ENCODE measurements around the gene MOCOS. TPM values are rescaled to one million over a fixed set of nuclear protein-coding genes. Genes with fewer than 3 reads are reported as not detected.
"Not testable (repeated sequence)": the region's sequence is repeated elsewhere in the genome, so short reads cannot be mapped to it uniquely, and the experiment has no call there.

Gene MOCOS
- polyA plus RNA-seq, 3 donors from 2014 or later, result not detected

DNA sequence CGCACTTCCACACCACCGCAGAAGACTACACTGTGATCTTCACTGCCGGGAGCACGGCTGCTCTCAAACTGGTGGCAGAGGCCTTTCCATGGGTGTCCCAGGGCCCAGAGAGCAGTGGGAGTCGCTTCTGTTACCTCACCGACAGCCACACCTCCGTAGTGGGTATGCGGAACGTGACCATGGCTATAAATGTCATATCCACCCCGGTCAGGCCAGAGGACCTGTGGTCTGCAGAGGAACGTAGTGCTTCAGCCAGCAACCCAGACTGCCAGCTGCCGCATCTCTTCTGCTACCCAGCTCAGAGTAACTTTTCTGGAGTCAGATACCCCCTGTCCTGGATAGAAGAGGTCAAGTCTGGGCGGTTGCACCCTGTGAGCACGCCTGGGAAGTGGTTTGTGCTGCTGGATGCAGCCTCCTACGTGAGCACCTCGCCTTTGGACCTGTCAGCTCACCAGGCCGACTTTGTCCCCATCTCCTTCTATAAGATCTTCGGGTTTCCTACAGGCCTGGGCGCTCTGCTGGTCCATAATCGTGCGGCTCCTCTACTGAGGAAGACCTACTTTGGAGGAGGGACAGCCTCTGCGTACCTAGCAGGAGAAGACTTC, 12.5 kb downstream of the MOCOS start:
- Mint-ChIP-seq H3K4me1 (no peaks in the 10 kb centered on the region), H3K9me3 (no peaks in the 10 kb centered on the region), H3K27ac (no peak overlapping the region), H3K36me3 (no peaks in the 10 kb centered on the region), H3K4me3 (no peak overlapping the region), H3K27me3 (ENCODE audit: low read depth in 3 of 3) (peaks cover 0 to 3% (median 0%) of the 10 kb centered on the region in 3 donors)
- DNase-seq, result no peak

DNA sequence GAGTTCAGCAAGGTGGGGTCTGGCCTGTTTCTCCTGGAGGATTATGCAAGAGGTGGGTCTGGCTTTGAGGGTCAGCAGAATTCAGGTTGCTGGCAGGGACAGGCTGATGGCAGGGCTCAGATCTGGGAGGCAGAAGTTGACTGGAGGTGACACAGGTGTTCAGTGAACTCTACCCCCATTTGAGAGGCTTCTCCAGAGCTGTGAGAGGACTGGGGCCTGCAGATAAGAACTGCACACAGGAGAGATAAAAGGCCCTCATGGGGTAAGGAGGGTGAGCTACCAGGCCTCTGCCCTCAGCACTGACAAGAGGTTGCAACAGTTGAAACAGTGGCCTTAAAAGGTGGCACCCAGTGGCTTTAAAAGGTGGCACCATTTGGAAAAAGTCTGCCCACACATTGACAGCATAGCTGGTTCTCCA, 13.1 kb downstream of the MOCOS start:
- DNase-seq, result no peak
- H3K27me3 Mint-ChIP-seq (ENCODE audit: low read depth in 3 of 3), result peaks cover 0 to 3% (median 0%) of the 10 kb centered on the region in 3 donors

DNA sequence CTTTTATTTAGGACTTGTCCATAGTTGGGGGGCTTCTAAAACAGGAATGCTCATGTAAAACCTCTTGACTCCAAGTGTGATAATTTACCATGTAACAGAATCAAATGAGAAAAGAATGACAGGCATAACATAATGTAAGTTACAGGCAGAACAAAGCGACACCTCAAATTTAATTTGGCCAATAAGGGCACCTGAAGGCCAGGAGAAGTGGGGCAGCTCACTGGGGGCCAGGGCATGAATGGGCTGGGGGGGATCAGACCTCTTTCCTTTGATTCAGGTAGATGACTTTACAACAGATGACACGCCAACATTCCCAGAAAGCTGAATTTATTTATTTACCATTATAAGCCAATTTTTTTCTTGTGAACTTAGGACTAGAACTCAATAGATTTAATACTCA, 14.5 kb downstream of the MOCOS start:
- Mint-ChIP-seq H3K9me3 (no peaks in the 10 kb centered on the region), H3K27ac (no peak overlapping the region), H3K27me3 (ENCODE audit: low read depth in 3 of 3) (peaks cover 0 to 6% (median 0%) of the 10 kb centered on the region in 3 donors), H3K4me3 (no peak overlapping the region), H3K4me1 (no peaks in the 10 kb centered on the region), H3K36me3 (no peaks in the 10 kb centered on the region)
- no peak for DNase-seq

More for the DNA sequence above, 13.1 kb downstream of the MOCOS start:
- Mint-ChIP-seq H3K27ac (no peak overlapping the region), H3K4me3 (no peak overlapping the region), H3K36me3 (no peaks in the 10 kb centered on the region), H3K4me1 (no peaks in the 10 kb centered on the region), H3K9me3 (no peaks in the 10 kb centered on the region)

DNA sequence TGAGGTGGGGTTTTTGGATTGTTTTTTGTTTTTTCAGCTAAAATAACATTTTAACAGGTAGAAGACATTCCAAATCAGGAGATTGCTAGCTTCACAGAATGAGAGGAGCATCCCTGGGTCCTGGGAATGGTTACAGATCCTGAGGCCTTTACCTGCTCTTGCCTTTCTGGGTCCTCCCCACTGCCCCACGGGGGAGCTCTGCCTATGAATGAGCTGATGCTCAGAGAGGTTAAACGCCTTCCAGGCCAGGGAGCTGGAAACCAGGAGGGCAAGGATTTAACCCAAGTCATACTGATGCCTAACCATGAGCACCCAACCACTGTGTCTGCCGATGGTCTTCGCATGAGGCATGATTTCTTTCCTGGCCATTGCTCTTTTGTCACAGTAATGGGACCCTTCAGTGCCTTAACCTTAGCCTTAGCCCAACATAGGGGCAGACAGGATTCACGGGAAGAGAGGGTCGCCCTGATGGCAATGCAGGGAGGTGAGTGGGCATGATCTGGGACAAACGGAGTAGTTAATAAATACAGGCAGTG, 16.1 kb downstream of the MOCOS start:
- no peaks in the 10 kb centered on the region for H3K4me1 Mint-ChIP-seq
- DNase-seq, result no peak
- H3K36me3 Mint-ChIP-seq, result no peaks in the 10 kb centered on the region
- no peaks in the 10 kb centered on the region for H3K9me3 Mint-ChIP-seq
- no peak overlapping the region for H3K4me3 Mint-ChIP-seq
- peaks cover 0 to 6% (median 0%) of the 10 kb centered on the region in 3 donors for H3K27me3 Mint-ChIP-seq (ENCODE audit: low read depth in 3 of 3)
- H3K27ac Mint-ChIP-seq, result no peak overlapping the region

DNA sequence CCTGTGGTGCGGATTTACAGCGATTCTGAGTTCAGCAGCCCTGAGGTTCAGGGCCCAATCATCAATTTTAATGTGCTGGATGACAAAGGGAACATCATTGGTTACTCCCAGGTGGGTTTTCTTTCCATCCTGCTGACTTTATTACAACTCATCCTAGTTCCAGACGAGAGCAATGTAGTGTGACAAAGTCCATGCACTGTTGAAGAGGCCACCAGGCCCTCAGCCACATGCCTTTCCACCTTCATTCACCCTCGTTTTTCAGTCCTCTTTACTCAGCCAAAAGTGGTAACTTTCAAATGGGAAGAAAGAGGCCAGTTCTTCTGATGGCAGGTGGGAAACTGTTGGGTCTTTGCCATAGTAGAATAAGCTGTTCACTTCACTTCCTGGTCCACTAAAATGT, 17.9 kb downstream of the MOCOS start:
- no peak for DNase-seq
- peaks cover 0 to 9% (median 4%) of the 10 kb centered on the region in 3 donors for H3K27me3 Mint-ChIP-seq (ENCODE audit: low read depth in 3 of 3)
- H3K4me3 Mint-ChIP-seq, result no peak overlapping the region
- no peaks in the 10 kb centered on the region for H3K36me3 Mint-ChIP-seq
- H3K4me1 Mint-ChIP-seq, result no peaks in the 10 kb centered on the region
- H3K9me3 Mint-ChIP-seq, result no peaks in the 10 kb centered on the region
- no peak overlapping the region for H3K27ac Mint-ChIP-seq

DNA sequence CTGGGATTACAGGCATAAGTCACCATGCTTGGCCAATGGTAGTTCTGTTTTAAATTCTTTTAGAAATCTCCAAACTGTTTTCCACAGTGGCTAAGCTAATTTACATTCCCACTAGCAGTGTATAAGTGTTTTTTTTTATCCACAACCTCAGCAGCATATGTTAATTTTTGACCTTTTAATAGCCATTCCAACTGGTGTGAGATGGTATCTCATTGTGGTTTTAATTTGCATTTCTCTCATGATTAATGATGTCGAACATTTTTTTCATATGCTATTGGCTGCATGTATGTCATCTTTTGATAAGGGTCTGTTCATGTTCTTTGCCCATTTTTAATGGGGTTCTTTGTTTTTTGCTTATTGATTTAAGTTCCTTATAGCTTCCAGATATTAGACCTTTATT, 20.0 kb downstream of the MOCOS start:
- H3K9me3 Mint-ChIP-seq, result no peaks in the 10 kb centered on the region
- H3K4me1 Mint-ChIP-seq, result no peaks in the 10 kb centered on the region
- H3K27me3 Mint-ChIP-seq (ENCODE audit: low read depth in 3 of 3), result peaks cover 0 to 9% (median 7%) of the 10 kb centered on the region in 3 donors
- no peak overlapping the region for H3K27ac Mint-ChIP-seq
- H3K36me3 Mint-ChIP-seq, result no peaks in the 10 kb centered on the region
- DNase-seq, result no peak
- H3K4me3 Mint-ChIP-seq, result no peak overlapping the region

DNA sequence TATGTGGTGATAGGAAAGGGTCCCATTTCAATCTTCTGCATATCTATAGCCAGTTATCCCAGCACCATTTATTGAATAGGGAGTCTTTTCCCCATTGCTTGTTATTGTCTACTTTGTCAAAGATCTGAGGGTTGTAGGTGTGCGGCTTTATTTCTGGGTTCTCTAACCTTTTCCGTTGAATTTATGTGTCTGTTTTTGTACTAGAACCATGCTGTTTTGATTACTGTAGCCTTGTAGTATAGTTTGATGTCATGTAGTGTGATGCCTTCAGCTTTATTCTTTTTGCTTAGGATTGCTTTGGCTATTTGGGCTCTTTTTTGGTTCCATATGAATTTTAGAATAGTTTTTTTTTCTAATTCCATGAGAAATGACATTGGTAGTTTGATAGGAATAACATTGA, 20.7 kb downstream of the MOCOS start:
- H3K4me3 Mint-ChIP-seq; DNase-seq; H3K27ac Mint-ChIP-seq; H3K27me3 Mint-ChIP-seq (ENCODE audit: low read depth in 3 of 3); H3K9me3 Mint-ChIP-seq; H3K4me1 Mint-ChIP-seq; H3K36me3 Mint-ChIP-seq: not testable (repeated sequence)

DNA sequence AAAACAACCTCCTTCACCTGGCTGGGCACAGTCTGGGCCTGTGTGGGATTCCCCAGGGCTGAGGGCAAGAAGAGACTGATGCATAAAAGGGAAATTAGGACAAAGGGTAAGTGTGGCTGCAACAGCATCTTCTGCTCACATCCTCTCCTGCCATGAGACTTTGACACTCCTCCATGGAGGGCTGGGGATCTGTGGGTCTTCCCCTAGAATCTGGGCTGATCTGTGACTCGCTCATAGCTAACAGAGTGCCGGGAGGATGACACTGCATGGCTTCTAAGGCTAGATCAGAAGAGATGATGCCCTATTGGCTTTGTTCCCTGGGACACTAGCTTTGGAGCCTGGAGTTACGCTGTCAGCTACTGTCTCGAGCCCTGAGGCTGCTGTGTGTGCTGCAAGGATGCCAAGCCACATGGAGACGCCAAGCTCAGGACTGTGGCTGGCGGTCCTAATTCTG, 24.3 kb downstream of the MOCOS start:
- no peaks in the 10 kb centered on the region for H3K4me1 Mint-ChIP-seq
- no peaks in the 10 kb centered on the region for H3K9me3 Mint-ChIP-seq
- H3K27me3 Mint-ChIP-seq (ENCODE audit: low read depth in 3 of 3), result peaks cover 0 to 7% (median 5%) of the 10 kb centered on the region in 3 donors
- no peak overlapping the region for H3K27ac Mint-ChIP-seq
- no peaks in the 10 kb centered on the region for H3K36me3 Mint-ChIP-seq
- no peak for DNase-seq
- H3K4me3 Mint-ChIP-seq, result no peak overlapping the region

DNA sequence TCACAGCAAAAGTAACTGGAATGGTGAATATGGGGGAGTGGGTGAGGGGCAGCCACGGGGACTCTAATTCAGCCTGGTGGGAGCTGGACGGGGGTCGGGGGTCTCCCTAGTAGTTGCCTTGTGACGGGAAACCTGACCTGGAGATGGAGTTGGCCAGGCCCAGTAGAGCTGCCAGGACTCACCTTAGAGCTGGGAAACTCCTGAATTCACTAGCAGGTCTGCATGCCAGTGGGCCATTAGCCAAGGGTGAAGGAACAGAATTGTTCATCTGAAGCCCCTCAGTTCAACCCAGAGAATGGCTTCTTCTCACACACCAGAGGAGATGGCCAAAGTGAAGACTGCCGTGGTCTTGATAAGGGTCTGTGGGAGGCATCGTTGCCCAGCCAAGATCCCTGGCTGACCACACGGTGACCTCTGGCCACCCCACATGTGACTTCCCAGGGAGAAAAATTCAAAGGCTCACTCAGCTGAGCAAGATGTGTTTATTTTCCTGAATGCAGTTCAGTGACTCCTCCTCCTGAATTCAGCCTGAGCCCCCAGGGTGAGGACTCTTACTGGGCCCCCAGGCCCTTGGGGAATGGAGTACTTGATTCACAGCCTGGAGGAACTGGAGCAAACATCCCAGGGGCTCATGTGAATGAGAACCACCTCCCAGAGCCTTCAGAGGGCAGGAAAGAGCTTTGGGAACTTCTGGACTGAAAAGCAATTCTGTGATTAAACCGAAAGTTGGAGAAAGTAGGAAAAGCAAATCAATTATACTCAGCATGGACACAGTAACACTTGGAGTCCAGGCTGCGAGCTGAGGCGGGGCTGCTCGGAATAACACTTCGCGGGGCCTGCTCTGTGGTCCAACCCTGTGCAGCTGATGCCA, 25.2 kb downstream of the MOCOS start:
- Mint-ChIP-seq H3K27me3 (ENCODE audit: low read depth in 3 of 3) (peaks cover 0 to 7% (median 5%) of the 10 kb centered on the region in 3 donors), H3K4me3 (no peak overlapping the region), H3K27ac (no peak overlapping the region), H3K9me3 (no peaks in the 10 kb centered on the region), H3K4me1 (no peaks in the 10 kb centered on the region), H3K36me3 (no peaks in the 10 kb centered on the region)
- no peak for DNase-seq

DNA sequence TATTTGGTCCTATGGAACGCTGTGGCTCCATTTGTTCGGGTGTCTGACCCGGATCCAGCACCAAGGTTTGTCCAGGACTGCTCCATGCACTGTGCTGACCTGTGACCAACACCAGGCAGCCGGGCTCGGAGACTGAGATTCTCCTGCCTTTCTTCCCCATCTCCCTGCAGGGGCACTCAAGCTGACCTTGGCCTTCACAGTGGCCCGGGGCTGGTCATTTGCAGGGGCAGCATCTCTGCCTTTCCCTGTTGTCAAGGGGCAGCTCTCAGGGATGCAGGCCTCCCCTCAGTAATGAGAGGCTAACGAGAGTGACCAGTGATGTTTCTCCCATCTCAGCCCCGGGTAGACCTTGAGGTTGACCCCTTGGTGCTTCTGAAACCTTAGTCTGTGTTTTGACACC, 27.5 kb downstream of the MOCOS start:
- H3K9me3 Mint-ChIP-seq, result no peaks in the 10 kb centered on the region
- DNase-seq, result no peak
- no peaks in the 10 kb centered on the region for H3K36me3 Mint-ChIP-seq
- peaks cover 2 to 5% (median 3%) of the 10 kb centered on the region in 3 donors for H3K27me3 Mint-ChIP-seq (ENCODE audit: low read depth in 3 of 3)
- no peaks in the 10 kb centered on the region for H3K4me1 Mint-ChIP-seq
- no peak overlapping the region for H3K4me3 Mint-ChIP-seq
- no peak overlapping the region for H3K27ac Mint-ChIP-seq

DNA sequence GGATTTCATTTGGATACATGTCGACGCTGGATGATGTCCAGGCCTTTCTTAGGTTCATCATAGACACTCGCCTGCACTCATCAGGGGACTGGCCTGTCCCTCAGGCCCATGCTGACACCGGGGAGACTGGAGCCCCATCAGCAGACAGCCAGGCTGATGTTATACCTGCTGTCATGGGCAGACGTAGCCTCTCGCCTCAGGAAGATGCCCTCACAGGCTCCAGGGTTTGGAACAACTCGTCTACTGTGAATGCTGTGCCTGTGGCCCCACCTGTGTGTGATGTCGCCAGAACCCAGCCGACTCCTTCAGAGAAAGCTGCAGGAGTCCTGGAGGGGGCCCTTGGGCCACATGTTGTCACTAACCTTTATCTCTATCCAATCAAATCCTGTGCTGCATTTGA, 28.3 kb downstream of the MOCOS start:
- DNase-seq, result no peak
- no peaks in the 10 kb centered on the region for H3K9me3 Mint-ChIP-seq

DNA sequence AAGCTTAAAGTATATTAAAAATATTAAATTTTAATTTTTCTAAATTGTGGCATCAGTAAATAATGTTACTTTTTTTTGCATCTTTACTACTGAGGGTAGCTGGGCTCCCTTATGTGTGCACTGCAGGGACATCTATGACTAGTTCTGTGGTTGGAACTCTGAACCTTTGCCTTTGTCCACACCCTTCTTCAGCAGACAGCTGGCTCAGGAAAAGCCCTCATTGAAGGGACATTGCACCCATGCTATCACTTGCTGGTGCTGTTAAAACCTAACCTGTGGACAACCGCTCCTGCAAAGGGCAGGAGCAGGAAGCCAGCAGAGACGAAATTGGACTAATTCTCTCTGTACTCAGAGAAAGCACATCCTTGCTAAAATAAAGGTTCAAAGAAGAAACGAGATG, 30.1 kb downstream of the MOCOS start:
- H3K4me1 Mint-ChIP-seq, result no peaks in the 10 kb centered on the region
- H3K4me3 Mint-ChIP-seq, result no peak overlapping the region
- no peaks in the 10 kb centered on the region for H3K9me3 Mint-ChIP-seq

More for the DNA sequence above, 28.3 kb downstream of the MOCOS start:
- Mint-ChIP-seq H3K36me3 (no peaks in the 10 kb centered on the region), H3K4me3 (no peak overlapping the region), H3K4me1 (no peaks in the 10 kb centered on the region), H3K27me3 (ENCODE audit: low read depth in 3 of 3) (peaks cover 2 to 5% (median 3%) of the 10 kb centered on the region in 3 donors), H3K27ac (no peak overlapping the region)

DNA sequence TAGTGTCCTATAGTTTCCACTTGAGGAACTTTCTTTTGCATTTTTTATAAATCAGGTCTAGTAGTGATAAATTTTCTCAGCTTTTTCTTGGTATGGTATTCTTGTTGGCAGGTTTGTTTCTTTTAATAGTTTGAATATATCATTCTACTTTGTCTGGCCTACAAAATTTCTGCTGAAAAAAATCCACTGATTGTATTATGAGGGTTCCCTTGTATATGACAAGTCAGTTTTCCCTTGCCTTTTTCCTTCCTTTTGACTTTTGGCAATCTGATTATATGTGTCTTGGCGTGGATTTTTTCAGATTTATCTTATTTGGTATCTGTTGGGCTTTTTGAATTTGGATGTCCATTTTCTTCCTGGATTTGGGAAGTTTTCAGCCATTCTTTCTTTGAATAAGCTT, 41.9 kb downstream of the MOCOS start:
- peaks cover 13 to 38% (median 26%) of the 10 kb centered on the region in 6 donors for H3K9me3 Mint-ChIP-seq
- H3K27ac Mint-ChIP-seq, result no peak overlapping the region
- peaks cover 3 to 9% (median 4%) of the 10 kb centered on the region in 3 donors for H3K36me3 Mint-ChIP-seq
- DNase-seq, result no peak
- peaks cover 3 to 9% (median 8%) of the 10 kb centered on the region in 3 donors for H3K27me3 Mint-ChIP-seq (ENCODE audit: low read depth in 3 of 3)
- H3K4me1 Mint-ChIP-seq, result no peaks in the 10 kb centered on the region
- no peak overlapping the region for H3K4me3 Mint-ChIP-seq

More for the DNA sequence above, 30.1 kb downstream of the MOCOS start:
- Mint-ChIP-seq H3K27me3 (ENCODE audit: low read depth in 3 of 3) (peaks cover 0 to 3% (median 2%) of the 10 kb centered on the region in 3 donors), H3K36me3 (no peaks in the 10 kb centered on the region), H3K27ac (no peak overlapping the region)
- no peak for DNase-seq

DNA sequence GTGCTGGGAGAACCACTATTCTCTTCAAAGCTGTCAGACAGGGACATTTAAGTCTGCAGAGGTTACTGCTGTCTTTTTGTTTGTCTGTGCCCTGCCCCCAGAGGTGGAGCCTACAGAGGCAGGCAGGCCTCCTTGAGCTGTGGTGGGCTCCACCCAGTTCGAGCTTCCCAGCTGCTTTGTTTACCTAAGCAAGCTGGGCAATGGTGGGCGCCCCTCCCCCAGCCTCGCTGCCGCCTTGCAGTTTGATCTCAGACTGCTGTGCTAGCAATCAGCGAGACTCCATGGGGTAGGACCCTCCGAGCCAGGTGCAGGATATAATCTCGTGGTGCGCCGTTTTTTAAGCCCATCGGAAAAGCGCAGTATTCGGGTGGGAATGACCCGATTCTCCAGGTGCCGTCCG, 53.2 kb downstream of the MOCOS start:
- not testable (repeated sequence) for H3K4me1 Mint-ChIP-seq, H3K9me3 Mint-ChIP-seq, H3K4me3 Mint-ChIP-seq, DNase-seq, H3K27ac Mint-ChIP-seq, H3K36me3 Mint-ChIP-seq
- H3K27me3 Mint-ChIP-seq (ENCODE audit: low read depth in 3 of 3), result peaks cover 0 to 15% (median 0%) of the 10 kb centered on the region in 3 donors

Measured in immature natural killer cell (primary cell).